ENCODE measurements around the gene KCNK1. TPM values are rescaled to one million over a fixed set of nuclear protein-coding genes. Genes with fewer than 3 reads are reported as not detected.
A peak's percentile ranks its signal among the peaks of the same experiment; 100 is the strongest.

The KCNK1 gene
- 1 to 10 TPM; 2.2 to 5.5 (median 3.2) TPM for total RNA-seq

GRCh38 chr1:233613252-233614172 lies at the start of gene KCNK1:
KCNK1 (plus strand) TSS chr1:233614106; CDS start chr1:233614172, 66 bp downstream.
- peak; percentile 43 for TF ChIP-seq POLR2AphosphoS5 (IDR thresholded peaks at IDR 0.05)
- no peak for TF ChIP-seq EP300 (IDR thresholded peaks at IDR 0.05)
- Histone ChIP-seq H3K27me3 (peaks cover 55% of the 10 kb centered on the region), H3K9me3 (no peaks in the 10 kb centered on the region), H3K27ac (peak within 1 kb of the TSS in 3 of 4 donors; percentile 29 to 76 (median 66)), H3K4me3 (peak within 1 kb of the TSS; percentile 35 to 58), H3K4me1 (peaks cover 0 to 25% (median 0%) of the 10 kb centered on the region in 3 donors), H3K36me3 (no peaks in the 10 kb centered on the region)
- peak; percentile 87 for ATAC-seq
- WGBS, 2 donors (ENCODE audit: low coverage in 1 of 2), result 2 to 3% methylated on average over 4 to 9 of the region's 70 CpGs

- WGBS, 2 donors (ENCODE audit: low coverage in 1 of 2), result 85 to 89% methylated on average over 2 of the region's 2 CpGs
- Histone ChIP-seq H3K27ac (no peak overlapping the region), H3K9me3 (peaks cover 0 to 47% (median 0%) of the 10 kb centered on the region in 3 donors), H3K27me3 (no peaks in the 10 kb centered on the region), H3K4me3 (no peak overlapping the region), H3K4me1 (no peaks in the 10 kb centered on the region), H3K36me3 (no peaks in the 10 kb centered on the region)
- ATAC-seq, result no peak
- TF ChIP-seq CTCF (IDR thresholded peaks at IDR 0.05), result no peak
- no peak for TF ChIP-seq POLR2AphosphoS5 (IDR thresholded peaks at IDR 0.05)
- TF ChIP-seq POLR2A (IDR thresholded peaks at IDR 0.05), result no peak
- no peak for TF ChIP-seq EP300 (IDR thresholded peaks at IDR 0.05)
Observed at GRCh38 chr1:233565313-233565712, 48.6 kb upstream of the KCNK1 start.

- Histone ChIP-seq H3K27me3 (no peaks in the 10 kb centered on the region), H3K4me3 (no peak overlapping the region), H3K9me3 (peaks cover 0 to 33% (median 0%) of the 10 kb centered on the region in 3 donors), H3K36me3 (no peaks in the 10 kb centered on the region), H3K4me1 (no peaks in the 10 kb centered on the region), H3K27ac (no peak overlapping the region)
- TF ChIP-seq POLR2A (IDR thresholded peaks at IDR 0.05) (no peak), EP300 (IDR thresholded peaks at IDR 0.05) (no peak), POLR2AphosphoS5 (IDR thresholded peaks at IDR 0.05) (no peak), CTCF (IDR thresholded peaks at IDR 0.05) (no peak)
- ATAC-seq, result no peak
- WGBS, 2 donors (ENCODE audit: low coverage in 1 of 2), result 45 to 61% methylated on average over 2 of the region's 2 CpGs
Observed at GRCh38 chr1:233566886-233567285, 47.0 kb upstream of the KCNK1 start.

- Histone ChIP-seq H3K4me1 (no peaks in the 10 kb centered on the region), H3K36me3 (no peaks in the 10 kb centered on the region), H3K27me3 (no peaks in the 10 kb centered on the region), H3K27ac (no peak overlapping the region), H3K9me3 (peaks cover 0 to 17% (median 0%) of the 10 kb centered on the region in 3 donors), H3K4me3 (no peak overlapping the region)
- no peak for ATAC-seq
- no peak for TF ChIP-seq POLR2A (IDR thresholded peaks at IDR 0.05)
- no peak for TF ChIP-seq CTCF (IDR thresholded peaks at IDR 0.05)
- no peak for TF ChIP-seq POLR2AphosphoS5 (IDR thresholded peaks at IDR 0.05)
- no peak for TF ChIP-seq EP300 (IDR thresholded peaks at IDR 0.05)
Observed at GRCh38 chr1:233569636-233570035, 44.3 kb upstream of the KCNK1 start.

GRCh38 chr1:233570216-233570615 lies 43.7 kb upstream of the KCNK1 start:
- TF ChIP-seq EP300 (IDR thresholded peaks at IDR 0.05) (no peak), CTCF (IDR thresholded peaks at IDR 0.05) (no peak), POLR2A (IDR thresholded peaks at IDR 0.05) (no peak), POLR2AphosphoS5 (IDR thresholded peaks at IDR 0.05) (no peak)
- no peaks in the 10 kb centered on the region for H3K27me3 ChIP-seq
- no peaks in the 10 kb centered on the region for H3K36me3 ChIP-seq
- no peak for ATAC-seq
- H3K9me3 ChIP-seq, result peaks cover 0 to 11% (median 0%) of the 10 kb centered on the region in 3 donors
- WGBS, 2 donors (ENCODE audit: low coverage in 1 of 2), result 21 to 27% methylated on average over 3 of the region's 3 CpGs
- H3K4me1 ChIP-seq, result no peaks in the 10 kb centered on the region
- no peak overlapping the region for H3K27ac ChIP-seq
- no peak overlapping the region for H3K4me3 ChIP-seq
